SJSA1 (cell line): ENCODE measurements around the gene TMCO6. TPM values are rescaled to one million over a fixed set of nuclear protein-coding genes. Genes with fewer than 3 reads are reported as not detected.
"Not testable (repeated sequence)": the region's sequence is repeated elsewhere in the genome, so short reads cannot be mapped to it uniquely, and the experiment has no call there.

Experiments used
- DNase-seq, 2 experiments: peaks; one replicate each; pipeline ENCODE4 v3.0.0-alpha.2; 2015 to 2020; ENCODE audit warnings: low spot score in 2 of 2, low read depth in 1 of 2
- H3K27ac ChIP-seq: fragments of 250-450 bp; sonication (Bioruptor Pico); 2 replicates; pipeline ENCODE4 v1.5.1; 2020; ENCODE audit warnings: mild to moderate bottlenecking, moderate library complexity
- H3K27me3 ChIP-seq: fragments of 250-450 bp; sonication (Bioruptor Pico); replicated peaks from 2 replicates; pipeline ENCODE4 v1.5.1; 2020; ENCODE audit warnings: mild to moderate bottlenecking, moderate library complexity
- H3K36me3 ChIP-seq: fragments of 250-450 bp; sonication (Bioruptor Pico); 2 replicates; pipeline ENCODE4 v1.5.1; 2020; ENCODE audit warnings: mild to moderate bottlenecking
- H3K4me1 ChIP-seq: fragments of 250-450 bp; sonication (Bioruptor Pico); replicated peaks from 2 replicates; pipeline ENCODE4 v1.6.1; 2021; ENCODE audit warnings: mild to moderate bottlenecking
- H3K4me3 ChIP-seq: fragments of 250-450 bp; sonication (Bioruptor Pico); 2 replicates; pipeline ENCODE4 v1.5.1; 2020; ENCODE audit warnings: mild to moderate bottlenecking
- H3K9me3 ChIP-seq: fragments of 250-450 bp; sonication (Bioruptor Pico); replicated peaks from 2 replicates; pipeline ENCODE4 v1.5.1; 2020; ENCODE audit warnings: mild to moderate bottlenecking
- total RNA-seq: library from RNA; depleted of rRNA; stranded (reverse); fragments of >200 nt; shearing (Covaris generic); gene quantifications from 2 replicates; pipeline ENCODE4 v1.2.3, GENCODE V29; 2014; rRNA removed

TMCO6 gene
- total RNA-seq: 17.9 and 100 TPM in 2 replicates

GRCh38 chr5:140639148-140639981 is at the start of gene TMCO6:
Gene TMCO6 (plus strand): TSS chr5:140639451. CDS start chr5:140639528, 77 bp downstream.
- Histone ChIP-seq H3K9me3 (no peaks in the 10 kb centered on the region), H3K27me3 (no peaks in the 10 kb centered on the region), H3K27ac (peak within 1 kb of the TSS; percentile 28), H3K36me3 (peaks cover 33% of the 10 kb centered on the region), H3K4me3 (peak within 1 kb of the TSS; percentile 67), H3K4me1 (peaks cover 13% of the 10 kb centered on the region)
- peak; percentile 84 to 99 for DNase-seq

GRCh38 chr5:140590861-140591260 is 48.4 kb upstream of the TMCO6 start:
- no peak for DNase-seq
- Histone ChIP-seq H3K4me1 (peaks cover 41% of the 10 kb centered on the region), H3K9me3 (no peaks in the 10 kb centered on the region), H3K27me3 (no peaks in the 10 kb centered on the region), H3K4me3 (no peak overlapping the region), H3K36me3 (no peaks in the 10 kb centered on the region), H3K27ac (no peak overlapping the region)

GRCh38 chr5:140591747-140592372 is 47.4 kb upstream of the TMCO6 start:
- peaks cover 41% of the 10 kb centered on the region for H3K4me1 ChIP-seq
- H3K36me3 ChIP-seq: no peaks in the 10 kb centered on the region
- DNase-seq: no peak
- no peak overlapping the region for H3K4me3 ChIP-seq
- no peaks in the 10 kb centered on the region for H3K9me3 ChIP-seq
- H3K27ac ChIP-seq: no peak overlapping the region
- H3K27me3 ChIP-seq: no peaks in the 10 kb centered on the region

- not testable (repeated sequence) for H3K27me3 ChIP-seq, H3K36me3 ChIP-seq, DNase-seq, H3K27ac ChIP-seq, H3K4me3 ChIP-seq, H3K9me3 ChIP-seq
- H3K4me1 ChIP-seq: peaks cover 41% of the 10 kb centered on the region
These were observed 46.2 kb upstream of the TMCO6 start for GRCh38 chr5:140593070-140593469.

- H3K36me3 ChIP-seq: no peaks in the 10 kb centered on the region
These were observed 45.1 kb upstream of the TMCO6 start for GRCh38 chr5:140594169-140594568.

GRCh38 chr5:140595538-140596300 is 43.5 kb upstream of the TMCO6 start:
- DNase-seq: no peak
- Histone ChIP-seq H3K4me1 (peaks cover 16% of the 10 kb centered on the region), H3K4me3 (no peak overlapping the region)

More at GRCh38 chr5:140594169-140594568, 45.1 kb upstream of the TMCO6 start:
- DNase-seq: no peak
- Histone ChIP-seq H3K27ac (no peak overlapping the region), H3K4me1 (peaks cover 30% of the 10 kb centered on the region), H3K9me3 (no peaks in the 10 kb centered on the region), H3K27me3 (no peaks in the 10 kb centered on the region), H3K4me3 (no peak overlapping the region)

GRCh38 chr5:140596321-140596741 is 42.9 kb upstream of the TMCO6 start:
- DNase-seq: no peak
- Histone ChIP-seq H3K27me3 (no peaks in the 10 kb centered on the region), H3K4me3 (no peak overlapping the region), H3K36me3 (no peaks in the 10 kb centered on the region), H3K9me3 (no peaks in the 10 kb centered on the region), H3K4me1 (peaks cover 13% of the 10 kb centered on the region), H3K27ac (no peak overlapping the region)

More at GRCh38 chr5:140595538-140596300, 43.5 kb upstream of the TMCO6 start:
- Histone ChIP-seq H3K9me3 (no peaks in the 10 kb centered on the region), H3K36me3 (no peaks in the 10 kb centered on the region), H3K27me3 (no peaks in the 10 kb centered on the region), H3K27ac (no peak overlapping the region)

GRCh38 chr5:140598836-140599235 is 40.4 kb upstream of the TMCO6 start:
- Histone ChIP-seq H3K36me3 (no peaks in the 10 kb centered on the region), H3K4me1 (peaks cover 5% of the 10 kb centered on the region; the same call in 1 of the 2 replicates), H3K27ac (no peak overlapping the region), H3K9me3 (no peaks in the 10 kb centered on the region), H3K27me3 (no peaks in the 10 kb centered on the region), H3K4me3 (no peak overlapping the region)
- DNase-seq: no peak

- H3K4me1 ChIP-seq: peaks cover 5% of the 10 kb centered on the region; the same call in 1 of the 2 replicates
- H3K27me3 ChIP-seq: no peaks in the 10 kb centered on the region
- H3K36me3 ChIP-seq: no peaks in the 10 kb centered on the region
- DNase-seq: no peak
- H3K4me3 ChIP-seq: no peak overlapping the region
- no peak overlapping the region for H3K27ac ChIP-seq
- H3K9me3 ChIP-seq: no peaks in the 10 kb centered on the region
These were observed 39.2 kb upstream of the TMCO6 start for GRCh38 chr5:140600096-140600495.

- no peak for DNase-seq
- no peaks in the 10 kb centered on the region for H3K4me1 ChIP-seq
- H3K27ac ChIP-seq: no peak overlapping the region
These were observed 37.1 kb upstream of the TMCO6 start for GRCh38 chr5:140602147-140602546.

GRCh38 chr5:140603446-140603698 is 35.9 kb upstream of the TMCO6 start:
- not testable (repeated sequence) for H3K4me1 ChIP-seq, H3K9me3 ChIP-seq, H3K36me3 ChIP-seq, DNase-seq, H3K27me3 ChIP-seq, H3K4me3 ChIP-seq, H3K27ac ChIP-seq

More at GRCh38 chr5:140602147-140602546, 37.1 kb upstream of the TMCO6 start:
- Histone ChIP-seq H3K9me3 (no peaks in the 10 kb centered on the region), H3K36me3 (no peaks in the 10 kb centered on the region), H3K4me3 (no peak overlapping the region), H3K27me3 (no peaks in the 10 kb centered on the region)

GRCh38 chr5:140603734-140604133 is 35.5 kb upstream of the TMCO6 start:
- no peaks in the 10 kb centered on the region for H3K4me1 ChIP-seq
- no peak for DNase-seq

GRCh38 chr5:140605879-140606278 is 33.4 kb upstream of the TMCO6 start:
- DNase-seq: no peak
- Histone ChIP-seq H3K9me3 (no peaks in the 10 kb centered on the region), H3K36me3 (no peaks in the 10 kb centered on the region), H3K4me1 (0 out of 2 replicates have a peak, but pooled peaks cover 3% of the 10 kb centered on the region), H3K27me3 (no peaks in the 10 kb centered on the region), H3K27ac (no peak overlapping the region), H3K4me3 (no peak overlapping the region)

More at GRCh38 chr5:140603734-140604133, 35.5 kb upstream of the TMCO6 start:
- no peak overlapping the region for H3K27ac ChIP-seq
- no peaks in the 10 kb centered on the region for H3K36me3 ChIP-seq
- H3K4me3 ChIP-seq: no peak overlapping the region
- H3K9me3 ChIP-seq: no peaks in the 10 kb centered on the region
- no peaks in the 10 kb centered on the region for H3K27me3 ChIP-seq

- H3K36me3 ChIP-seq: no peaks in the 10 kb centered on the region
- no peak overlapping the region for H3K4me3 ChIP-seq
- H3K27me3 ChIP-seq: no peaks in the 10 kb centered on the region
- H3K4me1 ChIP-seq: peaks cover 12% of the 10 kb centered on the region
- no peak overlapping the region for H3K27ac ChIP-seq
- no peak for DNase-seq
- no peaks in the 10 kb centered on the region for H3K9me3 ChIP-seq
These were observed 32.2 kb upstream of the TMCO6 start for GRCh38 chr5:140607031-140607430.
